ENCODE results near the gene CNTNAP2. TPM values are rescaled to one million over a fixed set of nuclear protein-coding genes. Genes with fewer than 3 reads are reported as not detected.

Gene CNTNAP2
- total RNA-seq, 6 experiments from 2014 or later, result 1.8 to 8.1 (median 3.9) TPM

DNA sequence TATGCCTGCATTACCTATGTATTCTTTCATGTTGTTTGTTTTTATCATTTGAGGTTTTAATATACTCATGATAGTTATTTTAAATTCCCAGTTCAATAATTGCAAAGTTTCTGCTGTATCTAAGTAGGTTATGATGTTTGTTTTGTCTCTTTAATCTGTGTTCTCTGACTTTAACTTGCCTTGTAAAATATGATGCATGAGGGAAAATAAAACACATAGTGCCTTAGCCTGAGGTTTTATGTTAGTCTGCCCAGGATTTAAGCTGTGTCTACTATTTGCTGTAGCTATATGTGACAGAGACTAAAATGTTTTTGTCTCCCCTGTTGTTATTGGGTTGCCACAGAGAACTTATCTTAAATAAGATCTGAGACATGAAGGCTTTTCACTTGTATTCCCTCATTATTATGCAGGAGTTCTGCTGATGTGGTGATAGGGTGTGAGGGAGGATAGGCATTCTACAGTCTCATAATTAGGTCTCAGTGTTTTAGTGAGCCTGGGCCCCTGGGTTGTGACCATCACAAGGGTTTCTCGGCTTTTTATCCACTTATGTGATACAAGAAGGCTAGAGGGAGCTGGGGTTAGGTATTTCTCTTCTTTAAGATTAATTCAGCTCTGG, 582.5 kb downstream of the CNTNAP2 start:
- Histone ChIP-seq H3K9me3 (no peaks in the 10 kb centered on the region), H3K27ac (no peak overlapping the region), H3K27me3 (no peaks in the 10 kb centered on the region), H3K36me3 (no peaks in the 10 kb centered on the region), H3K4me1 (no peaks in the 10 kb centered on the region), H3K4me3 (no peak overlapping the region)
- 22% methylated on average over 1 of the region's 1 CpG for WGBS (ENCODE audit: insufficient coverage, low coverage, low lambda C conversion rate, missing lambda C conversion rate)
- TF ChIP-seq, protein P1, sequence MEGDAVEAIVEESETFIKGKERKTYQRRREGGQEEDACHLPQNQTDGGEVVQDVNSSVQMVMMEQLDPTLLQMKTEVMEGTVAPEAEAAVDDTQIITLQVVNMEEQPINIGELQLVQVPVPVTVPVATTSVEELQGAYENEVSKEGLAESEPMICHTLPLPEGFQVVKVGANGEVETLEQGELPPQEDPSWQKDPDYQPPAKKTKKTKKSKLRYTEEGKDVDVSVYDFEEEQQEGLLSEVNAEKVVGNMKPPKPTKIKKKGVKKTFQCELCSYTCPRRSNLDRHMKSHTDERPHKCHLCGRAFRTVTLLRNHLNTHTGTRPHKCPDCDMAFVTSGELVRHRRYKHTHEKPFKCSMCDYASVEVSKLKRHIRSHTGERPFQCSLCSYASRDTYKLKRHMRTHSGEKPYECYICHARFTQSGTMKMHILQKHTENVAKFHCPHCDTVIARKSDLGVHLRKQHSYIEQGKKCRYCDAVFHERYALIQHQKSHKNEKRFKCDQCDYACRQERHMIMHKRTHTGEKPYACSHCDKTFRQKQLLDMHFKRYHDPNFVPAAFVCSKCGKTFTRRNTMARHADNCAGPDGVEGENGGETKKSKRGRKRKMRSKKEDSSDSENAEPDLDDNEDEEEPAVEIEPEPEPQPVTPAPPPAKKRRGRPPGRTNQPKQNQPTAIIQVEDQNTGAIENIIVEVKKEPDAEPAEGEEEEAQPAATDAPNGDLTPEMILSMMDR (IDR thresholded peaks at IDR 0.05), result no peak
- TF ChIP-seq POLR2A (IDR thresholded peaks at IDR 0.05), result no peak
- ATAC-seq (no peak), DNase-seq (no peak)
- intact Hi-C loops (cut with DNase I), result no loop called here

DNA sequence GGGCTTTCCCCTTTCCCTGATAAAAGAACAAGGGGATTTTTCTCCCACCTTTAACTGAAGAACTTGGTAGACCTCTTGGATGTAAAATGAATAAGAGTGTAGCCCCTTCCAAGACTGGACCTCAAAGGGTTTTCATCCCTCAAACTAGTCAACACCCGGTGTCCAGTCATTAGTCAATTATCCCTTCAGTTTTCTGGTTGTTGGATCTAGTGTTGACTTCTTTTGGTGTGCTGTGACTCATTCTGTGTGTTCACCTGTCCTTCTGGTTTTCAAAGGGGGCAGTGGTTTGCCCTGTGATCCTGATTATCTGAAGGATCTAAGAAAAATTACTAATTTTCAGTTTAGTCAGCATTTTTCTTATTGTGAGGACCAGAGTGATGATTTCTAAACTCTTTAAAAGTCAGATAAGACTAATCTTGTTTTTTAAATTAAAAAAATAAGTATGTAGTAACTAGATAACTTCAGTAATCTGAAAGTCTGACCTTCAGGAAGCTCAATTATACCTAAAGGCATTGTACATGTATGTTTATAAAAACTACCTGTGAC, 583.5 kb downstream of the CNTNAP2 start:
- Histone ChIP-seq H3K4me1 (no peaks in the 10 kb centered on the region), H3K27me3 (no peaks in the 10 kb centered on the region), H3K9me3 (no peaks in the 10 kb centered on the region), H3K36me3 (no peaks in the 10 kb centered on the region), H3K27ac (no peak overlapping the region), H3K4me3 (no peak overlapping the region)
- DNase-seq (no peak), ATAC-seq (no peak)
- TF ChIP-seq, protein P1 (IDR thresholded peaks at IDR 0.05), result no peak
- TF ChIP-seq POLR2A (IDR thresholded peaks at IDR 0.05), result no peak
- intact Hi-C loops (cut with DNase I), result no loop called here
- WGBS (ENCODE audit: insufficient coverage, low coverage, low lambda C conversion rate, missing lambda C conversion rate), result 50% methylated on average over 1 of the region's 1 CpG

DNA sequence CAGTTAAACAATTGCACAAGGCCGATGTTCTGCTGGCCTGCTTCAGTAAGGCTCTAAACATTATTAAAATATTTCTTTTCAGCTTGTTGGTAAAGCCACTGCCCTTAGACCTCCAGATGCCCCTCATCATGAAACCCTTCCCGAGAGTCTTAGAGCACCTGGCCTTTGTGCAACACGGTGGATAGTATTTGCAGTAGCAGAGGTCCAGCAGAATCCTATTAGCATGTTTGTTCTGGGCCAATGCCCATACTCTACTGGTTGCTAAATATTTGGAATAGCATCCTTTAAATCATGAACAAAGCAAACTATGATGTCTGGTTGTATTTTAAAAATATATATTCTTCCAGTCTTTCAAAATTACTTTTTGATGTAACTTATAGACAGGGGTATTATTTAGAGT, 584.6 kb downstream of the CNTNAP2 start:
- no peak overlapping the region for H3K27ac ChIP-seq
- ATAC-seq (peak in 1 of 4 donors; percentile 29), DNase-seq (no peak)
- no peak for TF ChIP-seq POLR2A (IDR thresholded peaks at IDR 0.05)
- TF ChIP-seq, protein P1 (IDR thresholded peaks at IDR 0.05), result no peak
- no peaks in the 10 kb centered on the region for H3K4me1 ChIP-seq
- H3K36me3 ChIP-seq, result no peaks in the 10 kb centered on the region
- H3K4me3 ChIP-seq, result no peak overlapping the region
- intact Hi-C loops (cut with DNase I), result no loop called here
- no peaks in the 10 kb centered on the region for H3K9me3 ChIP-seq
- 15% methylated on average over 3 of the region's 3 CpGs for WGBS (ENCODE audit: insufficient coverage, low coverage, low lambda C conversion rate, missing lambda C conversion rate)
- H3K27me3 ChIP-seq, result no peaks in the 10 kb centered on the region

DNA sequence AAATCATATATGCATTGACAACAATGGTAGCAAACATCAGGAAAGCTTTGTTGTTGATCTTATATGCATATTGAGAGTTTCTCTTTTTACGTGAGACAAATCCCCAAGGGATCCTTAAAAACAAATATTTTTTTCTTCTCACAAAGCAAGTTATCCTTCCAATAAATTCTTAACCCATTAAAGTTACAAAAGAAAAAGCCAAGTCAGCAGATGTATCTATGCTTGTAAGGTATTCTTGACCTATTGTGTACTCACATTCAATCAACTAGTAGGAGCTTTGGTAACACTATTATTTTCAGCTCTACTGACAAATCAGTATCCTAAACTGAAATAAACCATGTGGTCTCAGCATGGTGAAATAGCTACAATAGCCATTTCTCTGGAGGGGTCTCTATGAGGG, 586.3 kb downstream of the CNTNAP2 start:
- ATAC-seq, result no peak
- no peak overlapping the region for H3K27ac ChIP-seq
- H3K9me3 ChIP-seq, result no peaks in the 10 kb centered on the region
- 78% methylated on average over 1 of the region's 1 CpG for WGBS (ENCODE audit: insufficient coverage, low coverage, low lambda C conversion rate, missing lambda C conversion rate)
- intact Hi-C loops (cut with DNase I), result no loop called here
- TF ChIP-seq POLR2A (IDR thresholded peaks at IDR 0.05), result no peak
- TF ChIP-seq, protein P1 (IDR thresholded peaks at IDR 0.05), result no peak
- no peaks in the 10 kb centered on the region for H3K36me3 ChIP-seq
- DNase-seq, result no peak
- no peak overlapping the region for H3K4me3 ChIP-seq
- no peaks in the 10 kb centered on the region for H3K27me3 ChIP-seq
- no peaks in the 10 kb centered on the region for H3K4me1 ChIP-seq
